Fibroblast of lung (primary cell): ENCODE data around the gene APC. TPM values are rescaled to one million over a fixed set of nuclear protein-coding genes. Genes with fewer than 3 reads are reported as not detected.
A peak's percentile ranks its signal among the peaks of the same experiment; 100 is the strongest.

ENCODE experiments used
- DNase-seq, 2 donors: peaks; one replicate each; pipeline versions ENCODE4 v3.0.0 to v3.0.0-alpha.2; 2010; ENCODE audit warnings: low read depth in 2 of 2
- H2AFZ ChIP-seq: 2 replicates; pipeline ENCODE4 v1.5.1; 2012; ENCODE audit warnings: low read length, control low read depth, inconsistent platforms
- H3K27ac ChIP-seq: 2 replicates; pipeline ENCODE4 v1.5.1; 2011; ENCODE audit warnings: low read length, control low read depth; ENCODE audit not compliant: insufficient read depth
- H3K27me3 ChIP-seq: 2 replicates; pipeline ENCODE4 v1.5.1; 2011; ENCODE audit warnings: mild to moderate bottlenecking, low read length; ENCODE audit not compliant: control insufficient read depth, insufficient read depth
- H3K36me3 ChIP-seq: 2 replicates; pipeline ENCODE4 v1.5.1; 2011; ENCODE audit warnings: low read length; ENCODE audit not compliant: control insufficient read depth, insufficient read depth
- H3K4me1 ChIP-seq: 2 replicates; pipeline ENCODE4 v1.5.1; 2011; ENCODE audit warnings: low read length; ENCODE audit not compliant: control insufficient read depth, insufficient read depth; ENCODE audit errors: extremely low read depth
- H3K4me2 ChIP-seq: 2 replicates; pipeline ENCODE4 v1.5.1; 2011; ENCODE audit warnings: low read length, control low read depth; ENCODE audit not compliant: insufficient read depth; ENCODE audit errors: extremely low read depth
- H3K4me3 ChIP-seq, 4 experiments: fragments of 200-600 bp in 1 of 4; sonication (generic) in 1 of 4; replicated peaks in 1 of 4; 2 replicates each; pipeline ENCODE4 v1.5.1; 2011 to 2016; ENCODE audit warnings: low read length in 4 of 4, low read depth in 3 of 4, mild to moderate bottlenecking in 3 of 4, control low read depth in 2 of 4, inconsistent platforms in 1 of 4, mixed read lengths in 1 of 4; ENCODE audit not compliant: insufficient read depth in 1 of 4; ENCODE audit errors: control extremely low read depth in 1 of 4
- H3K79me2 ChIP-seq: 2 replicates; pipeline ENCODE4 v1.5.1; 2012; ENCODE audit warnings: mild to moderate bottlenecking, low read length, inconsistent platforms; ENCODE audit not compliant: control insufficient read depth, insufficient read depth
- H3K9ac ChIP-seq: 2 replicates; pipeline ENCODE4 v1.5.1; 2011; ENCODE audit warnings: mild to moderate bottlenecking, low read length, control low read depth; ENCODE audit not compliant: insufficient read depth
- H3K9me3 ChIP-seq: 2 replicates; pipeline ENCODE4 v1.5.1; 2012; ENCODE audit warnings: low read depth, low read length; ENCODE audit not compliant: control insufficient read depth, insufficient read depth
- H4K20me1 ChIP-seq: 2 replicates; pipeline ENCODE4 v1.5.1; 2011; ENCODE audit warnings: low read length; ENCODE audit not compliant: control insufficient read depth, insufficient read depth; ENCODE audit errors: extremely low read depth
- EZH2 ChIP-seq: IDR thresholded peaks from 2 replicates; pipeline ENCODE4 v1.5.1; 2012; ENCODE audit warnings: low read length, control low read depth, mild to moderate bottlenecking; ENCODE audit errors: missing control alignments
- polyA plus RNA-seq, 2 donors: library from polyadenylated mRNA; depleted of rRNA in 1 of 2; stranded (reverse) in 1 of 2; unstranded in 1 of 2; fragments of >200 nt; gene quantifications; 2 replicates each; pipeline ENCODE4 v1.2.1, GENCODE V29; 2011 to 2012; ENCODE audit warnings: missing spikeins in 1 of 2
- total RNA-seq: library from RNA; depleted of rRNA; stranded (reverse); fragments of >200 nt; gene quantifications from 2 replicates; pipeline ENCODE4 v1.2.1, GENCODE V29; 2014
- TF ChIP-seq, protein P1 (sequence below), 2 donors: IDR thresholded peaks in 1 of 2; conservative IDR thresholded peaks in 1 of 2; 1 replicate in 1 of 2; 2 replicates in 1 of 2; pipeline ENCODE4 v1.5.1; 2011 to 2012; ENCODE audit warnings: low read length in 2 of 2, control low read depth in 1 of 2, inconsistent platforms in 1 of 2, low read depth in 1 of 2, mild to moderate bottlenecking in 1 of 2

The APC gene
- total and polyA plus RNA-seq, 2 donors (not counting 1 experiment from before 2014, with no cell fraction given): 23.6 to 69.9 TPM

- Histone ChIP-seq H3K79me2 (peaks cover 32% of the 10 kb centered on the region), H3K4me2 (peak overlapping the region; percentile 87), H2AFZ (peak overlapping the region; percentile 77), H4K20me1 (no peaks in the 10 kb centered on the region), H3K4me1 (peaks cover 2% of the 10 kb centered on the region), H3K9ac (peak overlapping the region; percentile 93), H3K4me3 (peak overlapping the region; percentile 81 to 98 (median 88)), H3K36me3 (peaks cover 2% of the 10 kb centered on the region), H3K9me3 (no peaks in the 10 kb centered on the region), H3K27ac (peak overlapping the region; percentile 84), H3K27me3 (no peaks in the 10 kb centered on the region)
- no peak for DNase-seq
- TF ChIP-seq EZH2: no peak
- TF ChIP-seq, protein P1, sequence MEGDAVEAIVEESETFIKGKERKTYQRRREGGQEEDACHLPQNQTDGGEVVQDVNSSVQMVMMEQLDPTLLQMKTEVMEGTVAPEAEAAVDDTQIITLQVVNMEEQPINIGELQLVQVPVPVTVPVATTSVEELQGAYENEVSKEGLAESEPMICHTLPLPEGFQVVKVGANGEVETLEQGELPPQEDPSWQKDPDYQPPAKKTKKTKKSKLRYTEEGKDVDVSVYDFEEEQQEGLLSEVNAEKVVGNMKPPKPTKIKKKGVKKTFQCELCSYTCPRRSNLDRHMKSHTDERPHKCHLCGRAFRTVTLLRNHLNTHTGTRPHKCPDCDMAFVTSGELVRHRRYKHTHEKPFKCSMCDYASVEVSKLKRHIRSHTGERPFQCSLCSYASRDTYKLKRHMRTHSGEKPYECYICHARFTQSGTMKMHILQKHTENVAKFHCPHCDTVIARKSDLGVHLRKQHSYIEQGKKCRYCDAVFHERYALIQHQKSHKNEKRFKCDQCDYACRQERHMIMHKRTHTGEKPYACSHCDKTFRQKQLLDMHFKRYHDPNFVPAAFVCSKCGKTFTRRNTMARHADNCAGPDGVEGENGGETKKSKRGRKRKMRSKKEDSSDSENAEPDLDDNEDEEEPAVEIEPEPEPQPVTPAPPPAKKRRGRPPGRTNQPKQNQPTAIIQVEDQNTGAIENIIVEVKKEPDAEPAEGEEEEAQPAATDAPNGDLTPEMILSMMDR (conservative IDR thresholded peaks at IDR 0.05 in 1 of 2, IDR thresholded peaks at IDR 0.05 in 1 of 2; ENCODE audit: low read depth in 1 of 2, low read length in 2 of 2): no peak
Observed at GRCh38 chr5:112861638-112861985, 123.9 kb downstream of the APC start.

DNA sequence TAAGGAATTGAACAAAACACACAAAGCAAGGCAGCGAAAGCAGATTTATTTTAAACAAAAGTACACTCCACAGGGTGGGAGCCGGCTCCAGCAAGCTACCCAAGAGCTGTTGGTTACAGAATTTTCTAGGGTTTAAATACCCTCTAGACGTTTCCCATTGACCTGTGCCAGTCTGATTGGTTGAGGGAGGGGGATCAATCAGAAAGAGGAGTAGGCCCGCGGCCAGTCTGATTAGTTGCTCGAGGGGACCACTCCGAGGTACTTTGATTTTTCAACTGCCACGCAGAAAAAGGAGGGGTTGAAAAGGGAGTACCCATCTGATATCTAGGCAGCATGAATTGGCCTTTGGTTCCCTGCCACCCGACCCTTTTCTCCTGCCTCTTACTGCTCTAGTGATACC, 124.4 kb downstream of the APC start:
- Histone ChIP-seq H3K9ac (peak overlapping the region; percentile 93), H3K27me3 (no peaks in the 10 kb centered on the region), H3K36me3 (peaks cover 5% of the 10 kb centered on the region), H3K9me3 (no peaks in the 10 kb centered on the region), H3K4me1 (peaks cover 2% of the 10 kb centered on the region), H2AFZ (no peak overlapping the region), H3K4me2 (peak overlapping the region; percentile 87), H3K79me2 (peaks cover 34% of the 10 kb centered on the region), H4K20me1 (no peaks in the 10 kb centered on the region), H3K27ac (peak overlapping the region; percentile 84), H3K4me3 (peak overlapping the region; percentile 81 to 98 (median 88))
- TF ChIP-seq, protein P1 (conservative IDR thresholded peaks at IDR 0.05 in 1 of 2, IDR thresholded peaks at IDR 0.05 in 1 of 2; ENCODE audit: low read depth in 1 of 2, low read length in 2 of 2): no peak
- TF ChIP-seq EZH2: no peak
- DNase-seq: peak in 1 of 2 donors; percentile 20

DNA sequence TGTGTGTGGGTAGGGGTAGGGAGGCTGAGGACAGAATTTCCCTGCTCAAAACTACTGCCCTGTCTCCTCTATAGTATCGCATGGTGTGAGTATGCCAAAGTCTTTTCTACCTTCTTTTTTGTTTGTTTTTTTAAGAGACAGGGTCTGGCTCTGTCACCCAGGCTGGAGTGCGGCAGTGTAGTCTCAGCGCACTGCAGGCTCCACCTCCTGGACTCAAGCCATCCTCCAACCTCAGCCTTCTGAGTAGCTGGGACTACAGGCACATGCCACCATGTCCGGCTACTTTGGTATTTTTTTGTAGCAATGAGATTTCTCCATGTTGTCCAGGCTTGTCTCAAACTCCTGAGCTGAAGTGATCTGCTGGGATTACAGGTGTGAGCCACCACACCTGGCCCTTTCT, 125.9 kb downstream of the APC start:
- TF ChIP-seq, protein P1 (conservative IDR thresholded peaks at IDR 0.05 in 1 of 2, IDR thresholded peaks at IDR 0.05 in 1 of 2; ENCODE audit: low read depth in 1 of 2, low read length in 2 of 2): no peak
- TF ChIP-seq EZH2: no peak
- Histone ChIP-seq H3K4me3 (peak overlapping the region in 1 of 4 experiments; percentile 30), H3K4me1 (peaks cover 2% of the 10 kb centered on the region), H3K4me2 (peak overlapping the region; percentile 38), H3K79me2 (peaks cover 34% of the 10 kb centered on the region), H2AFZ (no peak overlapping the region), H3K36me3 (peaks cover 6% of the 10 kb centered on the region), H3K27me3 (no peaks in the 10 kb centered on the region), H4K20me1 (no peaks in the 10 kb centered on the region), H3K9me3 (no peaks in the 10 kb centered on the region), H3K9ac (no peak overlapping the region), H3K27ac (no peak overlapping the region)
- peak in 1 of 2 donors; percentile 32 for DNase-seq
